Right ventricle myocardium inferior (tissue), 1 donor: ENCODE measurements around the gene KYAT1. TPM values are rescaled to one million over a fixed set of nuclear protein-coding genes. Genes with fewer than 3 reads are reported as not detected.
A peak's percentile ranks its signal among the peaks of the same experiment; 100 is the strongest.

Source experiments
- ATAC-seq: fragments of 200-7000 bp; cut with Tn5 transposase; one replicate; pipeline ENCODE4 v1.9.1; 2020; ENCODE audit warnings: mild to moderate bottlenecking, moderate library complexity
- DNase-seq: peaks from one replicate; pipeline ENCODE4 v3.0.0; 2021; ENCODE audit errors: missing footprints
- intact Hi-C: fragments of 100-400 bp; cut with DNase I; formaldehyde crosslinking; loops from one replicate; pipeline ENCODE4 v1.11.0; 2022
- long read RNA-seq: library from polyadenylated mRNA; unstranded; transcript quantifications from one replicate; pipeline ENCODE4 v2.0.0, GENCODE V29; 2021
- total RNA-seq: library from RNA; stranded (reverse); fragmentation: NEBNext Ultra II Directional; extraction: Animal tissue kit (Norgen Biotek cat#: 25700); gene quantifications from one replicate; pipeline ENCODE4 v1.2.1, GENCODE V29; 2021
- donor health status: DM: no; HTN: yes; CAD: no; lungs with severe emphysema.

Gene KYAT1
- 11.9 TPM for total RNA-seq
- long read RNA-seq, partial matches to known transcripts: 3 of 8 reads
- long read RNA-seq, other reads (novel, unspliced or antisense): 3 of 8 reads

GRCh38 chr9:128881884-128882676 lies at the start of gene KYAT1, which contains the start of gene LRRC8A:
Gene KYAT1 (minus strand): TSS chr9:128881950. CDS start chr9:128845405, 36,545 bp downstream.
Gene LRRC8A (plus strand): TSS chr9:128882133. CDS start chr9:128907165, 25,032 bp downstream.
- DNase-seq (peak; percentile 99), ATAC-seq (peak; percentile 93)
- intact Hi-C loops: loop anchor here (2.0 kb wide), 2 partner anchors 19 to 35 kb away; no protein-coding TSS in a partner anchor

DNA sequence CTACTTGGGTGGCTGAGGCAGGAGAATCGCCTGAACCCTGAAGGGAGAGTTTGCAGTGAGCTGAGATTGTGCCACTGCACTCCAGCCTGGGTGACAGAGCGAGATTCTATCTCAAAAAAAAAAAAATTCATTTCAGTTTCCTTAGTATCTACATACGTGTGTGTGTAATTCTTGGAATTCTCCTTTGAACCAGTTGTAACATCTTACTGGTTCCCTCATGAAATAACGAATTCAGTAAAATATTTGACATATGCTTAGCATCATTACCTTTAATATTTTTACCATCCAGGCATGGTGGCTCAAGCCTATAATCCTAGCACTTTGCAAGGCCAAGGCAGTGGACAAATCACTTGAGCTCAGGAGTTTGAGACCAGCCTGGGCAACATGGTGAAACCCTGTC lies 47.8 kb upstream of the KYAT1 start:
- no peak for ATAC-seq
- no peak for DNase-seq
- intact Hi-C loops: no loop called here

DNA sequence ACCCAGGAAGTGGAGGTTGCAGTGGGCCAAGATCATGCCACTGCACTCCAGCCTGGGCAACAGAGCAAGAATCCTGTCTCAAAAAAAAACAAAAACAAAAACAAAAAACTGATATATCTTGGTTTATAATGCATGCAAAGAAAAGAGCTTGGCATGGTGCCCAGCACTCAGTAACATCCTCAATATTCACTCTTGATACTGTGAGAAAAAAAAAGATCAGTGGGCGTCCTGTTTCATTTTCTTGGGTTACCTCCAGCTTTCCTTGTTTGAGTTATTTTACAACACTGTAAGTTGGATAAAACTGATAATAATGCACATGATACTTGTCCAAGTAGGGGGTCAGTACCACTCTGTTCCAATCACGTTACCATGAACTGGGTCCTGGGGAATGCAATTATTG lies 46.9 kb upstream of the KYAT1 start:
- intact Hi-C loops: loop anchor here (1.0 kb wide), 1 partner anchor 65 kb away; no protein-coding TSS in a partner anchor
- DNase-seq (no peak), ATAC-seq (no peak)

- peak; percentile 79 for ATAC-seq
Observed at GRCh38 chr9:128927731-128928411, 46.1 kb upstream of the KYAT1 start.

GRCh38 chr9:128923493-128923883 lies 41.7 kb upstream of the KYAT1 start:
- no peak for ATAC-seq
- intact Hi-C loops: no loop called here
- no peak for DNase-seq

More at GRCh38 chr9:128927731-128928411, 46.1 kb upstream of the KYAT1 start:
- intact Hi-C loops: loop anchor here (1.0 kb wide), 1 partner anchor 65 kb away; no protein-coding TSS in a partner anchor
- no peak for DNase-seq

DNA sequence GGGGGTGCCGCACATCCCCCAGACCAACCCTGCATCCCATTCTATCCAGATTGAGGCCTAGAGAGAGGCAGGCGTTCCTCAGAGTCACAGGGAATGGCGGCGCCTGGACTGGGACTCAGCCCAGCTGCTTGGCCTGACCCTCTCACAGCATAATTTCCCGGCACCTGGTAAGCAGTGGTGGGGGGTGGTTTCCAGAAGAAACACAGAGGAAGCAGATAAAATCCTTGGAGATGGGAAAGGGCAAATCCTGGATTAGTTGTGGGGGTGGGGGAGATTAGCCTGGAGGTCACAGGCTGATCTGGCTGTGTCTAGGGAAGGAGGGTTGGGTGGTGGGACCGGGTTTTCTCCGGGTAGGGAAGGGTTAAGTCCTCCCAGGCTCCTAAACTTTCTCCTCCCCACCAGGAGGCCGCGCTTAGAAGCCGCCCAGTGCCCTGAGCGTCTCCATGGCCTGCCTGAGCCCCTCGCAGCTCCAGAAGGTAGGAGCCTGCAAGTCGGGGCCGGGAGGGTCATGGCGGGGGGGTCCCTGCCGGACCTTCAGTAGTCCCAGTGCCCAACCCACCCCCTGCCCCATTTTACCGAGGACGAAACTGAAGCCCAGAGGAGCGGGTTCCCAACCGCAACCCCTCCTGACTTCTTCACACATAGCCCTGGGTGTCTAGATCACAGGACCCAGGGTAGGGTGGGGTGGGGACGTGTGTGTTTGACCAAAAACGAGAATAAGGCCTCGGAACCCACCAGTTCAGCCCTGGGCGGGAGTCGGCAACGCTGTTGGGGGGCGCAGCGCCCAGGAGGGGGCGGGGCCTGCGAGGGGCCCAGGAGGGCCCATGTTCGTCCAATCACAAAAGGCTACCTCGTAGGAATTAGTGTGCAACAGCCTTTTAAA lies 40.4 kb upstream of the KYAT1 start:
- ATAC-seq (peak; percentile 69), DNase-seq (no peak)
- intact Hi-C loops: no loop called here

DNA sequence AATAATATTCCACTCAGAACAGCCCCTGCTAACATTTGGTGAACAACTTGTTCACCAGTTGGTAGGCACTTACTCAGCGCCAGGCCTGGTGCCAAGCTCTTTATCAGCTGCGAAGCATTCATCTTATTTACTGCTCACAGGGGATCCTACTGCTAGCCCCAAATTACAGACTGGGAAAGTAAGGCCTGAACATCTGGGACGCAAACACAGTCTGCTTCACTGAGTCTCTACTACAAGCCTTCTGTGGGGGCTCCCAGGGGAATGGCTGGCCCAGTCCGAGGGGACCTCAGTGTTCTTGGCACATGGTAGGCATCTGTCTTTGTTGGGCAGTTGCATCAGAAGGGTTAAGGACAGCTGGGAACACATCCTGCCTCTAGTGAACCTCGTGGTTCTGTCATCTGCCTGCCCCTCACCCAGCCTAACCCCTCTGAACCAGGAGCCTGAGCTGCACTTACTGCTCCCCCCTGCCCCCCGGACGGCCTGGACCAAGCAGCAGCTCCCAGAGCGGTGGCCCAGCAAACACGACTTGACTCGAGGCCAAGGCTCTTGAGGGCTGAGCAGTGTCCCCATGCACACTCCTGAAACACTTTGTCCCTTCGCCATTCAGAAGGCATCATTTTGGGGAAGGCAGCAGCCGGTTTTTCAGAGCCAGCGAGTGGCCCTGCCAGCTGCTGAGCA lies 38.8 kb upstream of the KYAT1 start, which contains the start of gene PHYHD1:
PHYHD1 (plus strand) TSS at position 602 of the 678 bp plus-strand sequence. CDS start 1,342 bp downstream, outside the sequence.
- DNase-seq (peak; percentile 89), ATAC-seq (peak; percentile 63)
- intact Hi-C loops: no loop called here

DNA sequence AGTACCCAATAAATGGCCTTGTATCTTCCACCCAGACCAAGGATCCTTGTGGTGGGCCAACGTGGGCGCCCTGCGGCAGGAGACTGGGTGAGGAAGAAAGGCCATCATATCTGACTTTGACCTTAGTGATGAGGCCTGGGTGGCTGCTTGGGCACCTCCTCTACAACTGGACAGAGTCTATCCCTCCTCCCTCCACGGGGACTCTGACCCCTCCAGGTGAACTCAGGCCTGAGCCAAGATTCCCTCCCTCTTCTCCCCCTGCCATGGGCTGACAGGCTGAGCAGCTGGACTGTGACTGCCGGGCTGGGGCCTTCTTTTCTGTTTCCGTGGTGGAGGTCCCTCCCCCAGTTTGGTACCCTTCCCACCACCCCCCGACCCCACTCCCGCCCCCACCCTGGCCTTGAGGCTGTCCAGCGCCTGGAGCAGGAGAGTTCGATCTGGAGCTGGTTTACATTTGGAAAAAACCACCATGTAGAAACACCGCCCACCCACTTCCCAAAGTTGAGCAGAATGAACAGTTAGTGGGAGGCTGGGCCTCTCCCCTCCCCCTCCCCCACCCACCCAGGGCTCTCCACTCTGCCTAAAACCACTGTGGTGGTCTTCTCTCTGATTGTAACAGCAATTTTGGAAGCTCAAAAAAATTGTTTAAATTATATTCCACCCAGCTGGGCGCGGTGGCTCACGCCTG lies 37.8 kb upstream of the KYAT1 start:
- ATAC-seq (no peak), DNase-seq (no peak)
- intact Hi-C loops: no loop called here

DNA sequence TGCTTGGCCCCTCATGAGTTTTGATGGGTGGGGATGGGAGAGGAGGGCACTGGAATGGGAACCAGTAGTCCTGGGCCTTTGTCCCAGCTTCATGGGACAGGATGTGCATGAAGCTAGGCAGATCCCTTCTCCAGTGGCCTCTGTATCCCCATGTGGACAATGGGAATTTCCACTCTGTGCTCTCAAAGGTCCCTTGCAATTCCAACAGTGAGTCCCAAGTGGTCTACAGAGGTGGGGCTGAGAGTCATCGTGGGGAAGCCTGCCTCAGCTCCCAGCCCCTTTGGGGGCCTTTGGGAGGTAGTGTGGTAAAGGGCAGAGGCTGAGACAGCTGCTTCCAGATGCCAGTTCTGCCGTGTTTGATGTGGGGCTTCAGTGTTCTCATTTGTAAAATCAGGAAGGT lies 37.2 kb upstream of the KYAT1 start:
- ATAC-seq (no peak), DNase-seq (no peak)
- intact Hi-C loops: no loop called here

DNA sequence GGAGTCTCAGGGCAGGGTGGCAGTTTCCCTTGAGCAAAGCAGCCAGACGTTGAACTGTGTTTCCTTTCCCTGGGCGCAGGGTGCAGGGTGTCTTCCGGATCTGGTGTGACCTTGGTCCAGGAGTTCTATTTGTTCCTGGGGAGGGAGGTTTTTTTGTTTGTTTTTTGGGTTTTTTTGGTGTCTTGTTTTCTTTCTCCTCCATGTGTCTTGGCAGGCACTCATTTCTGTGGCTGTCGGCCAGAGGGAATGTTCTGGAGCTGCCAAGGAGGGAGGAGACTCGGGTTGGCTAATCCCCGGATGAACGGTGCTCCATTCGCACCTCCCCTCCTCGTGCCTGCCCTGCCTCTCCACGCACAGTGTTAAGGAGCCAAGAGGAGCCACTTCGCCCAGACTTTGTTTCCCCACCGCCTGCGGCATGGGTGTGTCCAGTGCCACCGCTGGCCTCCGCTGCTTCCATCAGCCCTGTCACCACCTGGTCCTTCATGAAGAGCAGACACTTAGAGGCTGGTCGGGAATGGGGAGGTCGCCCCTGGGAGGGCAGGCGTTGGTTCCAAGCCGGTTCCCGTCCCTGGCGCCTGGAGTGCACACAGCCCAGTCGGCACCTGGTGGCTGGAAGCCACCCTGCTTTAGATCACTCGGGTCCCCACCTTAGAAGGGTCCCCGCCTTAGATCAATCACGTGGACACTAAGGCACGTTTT lies 35.5 kb upstream of the KYAT1 start:
- peak; percentile 52 for ATAC-seq

DNA sequence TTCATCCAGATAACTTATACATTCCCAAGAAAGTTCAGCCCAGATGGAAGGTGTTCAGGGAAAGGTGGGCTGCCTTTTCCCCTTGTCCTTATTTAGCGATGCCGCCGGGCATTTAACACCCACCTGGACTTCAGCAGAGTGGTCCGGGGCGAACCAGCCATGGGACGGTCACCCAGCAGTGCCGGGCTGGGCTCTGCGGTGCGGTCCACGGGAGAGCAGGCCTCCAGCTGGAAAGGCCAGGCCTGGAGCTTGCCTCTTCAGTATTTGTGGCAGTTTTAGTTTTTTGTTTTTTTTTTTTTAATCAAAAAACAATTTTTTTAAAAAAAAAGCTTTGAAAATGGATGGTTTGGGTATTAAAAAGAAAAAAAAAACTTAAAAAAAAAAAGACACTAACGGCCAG lies 35.0 kb upstream of the KYAT1 start:
- intact Hi-C loops: loop anchor here (2.0 kb wide), 1 partner anchor 34 kb away; the partner anchor contains the start of gene LRRC8A
- no peak for ATAC-seq
- no peak for DNase-seq

More for the DNA sequence above, 35.5 kb upstream of the KYAT1 start:
- peak; percentile 87 for DNase-seq
- intact Hi-C loops: loop anchor here (2.0 kb wide), 1 partner anchor 34 kb away; the partner anchor contains the start of gene LRRC8A

GRCh38 chr9:128916204-128916603 lies 34.5 kb upstream of the KYAT1 start:
- ATAC-seq: peak; percentile 59
- DNase-seq: no peak
- intact Hi-C loops: loop anchor here (2.0 kb wide), 1 partner anchor 33 kb away; the partner anchor contains the start of gene LRRC8A

DNA sequence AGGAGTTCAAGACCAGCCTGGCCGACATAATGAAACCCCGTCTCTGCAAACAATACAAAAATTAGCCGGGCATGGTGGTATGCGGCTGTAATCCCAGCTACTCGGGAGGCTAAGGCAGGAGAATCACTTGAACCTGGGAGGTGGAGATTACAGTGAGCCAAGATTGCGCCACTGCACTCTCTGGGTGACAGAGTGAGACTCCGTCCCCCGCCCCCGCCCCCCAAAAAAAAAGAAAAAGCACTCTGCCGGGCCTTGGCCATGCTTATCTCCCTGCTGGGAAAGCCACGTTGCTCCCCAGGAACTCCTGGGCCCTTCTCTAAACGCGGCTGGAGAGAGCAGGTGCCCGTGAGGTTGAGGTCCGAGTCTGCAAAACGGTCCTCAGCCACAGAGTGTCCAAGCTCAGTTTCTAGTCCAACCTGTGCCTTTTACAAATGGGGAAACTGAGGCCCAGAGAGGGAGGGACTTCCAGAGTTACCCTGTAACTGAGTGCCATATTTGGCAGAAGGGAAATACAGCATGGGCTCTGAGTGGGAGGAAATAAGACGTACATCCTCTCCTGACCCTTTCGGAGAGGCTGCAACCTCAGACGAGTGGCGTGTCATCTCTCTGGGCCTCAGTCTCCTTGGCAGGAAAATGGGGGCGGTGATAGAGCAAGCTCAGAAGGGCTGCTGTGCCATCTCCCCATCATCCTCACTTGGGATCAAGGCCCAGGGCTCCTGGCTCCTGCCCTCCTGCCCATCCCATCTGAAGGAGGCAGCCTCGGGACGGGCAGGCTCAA lies 32.4 kb upstream of the KYAT1 start:
- ATAC-seq: no peak
- no peak for DNase-seq
- intact Hi-C loops: no loop called here

DNA sequence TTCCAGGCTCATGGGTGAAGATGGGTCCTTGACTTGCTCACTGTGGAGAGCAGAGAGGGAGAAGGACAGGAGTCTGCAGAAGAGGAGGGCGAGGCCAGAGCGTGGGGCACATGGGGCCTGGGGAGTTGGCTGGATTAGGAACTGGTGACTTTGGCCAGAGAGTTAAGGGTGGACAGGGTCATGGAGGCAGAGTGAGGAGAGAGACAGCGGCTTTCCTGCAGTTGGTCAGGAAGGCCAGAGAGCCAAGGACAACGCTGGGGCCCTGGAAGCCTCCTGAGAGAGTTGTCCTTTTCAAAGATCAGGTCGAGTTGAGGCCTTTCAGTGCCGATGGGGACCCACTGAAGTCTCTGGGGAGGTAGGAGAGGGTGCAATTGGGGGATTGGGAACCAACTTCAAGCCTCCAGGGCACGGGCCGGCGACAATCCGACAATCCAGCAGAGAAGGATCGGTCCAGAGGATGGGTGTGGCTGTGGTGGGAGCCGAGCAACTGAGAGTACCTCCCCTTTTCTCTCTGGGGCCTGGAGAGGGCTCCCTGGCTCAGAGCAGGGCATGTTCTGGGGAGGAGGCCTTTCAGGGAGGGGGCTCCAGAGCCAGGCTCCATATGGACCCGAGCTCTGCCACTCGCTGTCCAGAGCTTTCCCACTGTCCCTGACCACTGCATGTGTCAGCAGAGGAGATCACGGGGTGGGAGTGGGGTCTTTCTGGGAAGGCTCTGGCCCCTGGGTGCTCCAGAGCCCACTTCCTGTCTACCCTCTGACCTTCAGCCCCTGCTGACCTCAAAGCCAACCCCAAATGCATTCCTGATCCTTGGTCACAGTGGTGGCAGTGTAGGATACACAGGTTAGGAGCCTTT lies 31.5 kb upstream of the KYAT1 start:
- intact Hi-C loops: no loop called here
- ATAC-seq (no peak), DNase-seq (no peak)

DNA sequence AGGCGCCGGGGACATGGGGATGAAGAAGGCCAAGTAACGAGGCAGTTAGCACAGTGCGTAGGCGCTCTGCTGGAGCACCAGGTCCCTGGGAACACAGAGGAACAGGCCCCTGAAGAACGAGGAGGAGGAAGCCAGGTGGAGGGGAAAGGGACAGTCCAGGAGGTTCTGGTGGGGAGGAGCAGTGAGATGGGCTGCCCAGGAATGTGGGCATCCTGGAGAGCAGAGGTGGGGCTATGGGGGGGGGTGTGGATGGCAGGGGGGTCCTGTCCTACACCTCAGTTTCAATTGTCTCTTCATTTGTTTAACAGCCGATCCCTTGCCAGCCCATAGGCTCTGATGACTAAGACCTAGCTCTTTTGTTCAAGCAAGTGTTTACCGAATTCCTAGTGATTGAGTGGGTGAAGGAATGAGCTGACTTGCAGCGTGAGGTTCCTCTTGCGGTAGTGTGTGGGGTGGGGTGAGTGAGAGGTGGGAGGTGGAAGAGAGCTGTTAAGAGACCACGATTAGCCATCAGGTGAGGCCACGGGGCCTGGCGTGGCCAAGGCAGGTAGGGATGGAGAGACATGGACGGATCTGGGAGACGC lies 30.6 kb upstream of the KYAT1 start:
- intact Hi-C loops: no loop called here
- ATAC-seq: no peak
- no peak for DNase-seq
